Astrocyte of the spinal cord (primary cell): Measurements from ENCODE around the gene DPH1.
A peak's percentile ranks its signal among the peaks of the same experiment; 100 is the strongest.

ENCODE experiments used
- DNase-seq: peaks from one replicate; pipeline ENCODE4 v3.0.0; 2011; ENCODE audit warnings: low read depth, low spot score
- H3K4me3 ChIP-seq: 2 replicates; pipeline ENCODE4 v1.5.1; 2011; ENCODE audit warnings: low read depth, mild to moderate bottlenecking, low read length, moderate library complexity
- in situ Hi-C: cut with HindIII; loops from 2 replicates; pipeline ENCODE4 v1.10.0; 2017; ENCODE audit warnings: low sequenced_read_pairs
- TF ChIP-seq, protein P1 (sequence below): IDR thresholded peaks from 2 replicates; pipeline ENCODE4 v1.5.1; 2012; ENCODE audit warnings: low read depth, mild to moderate bottlenecking, low read length, inconsistent platforms

The DPH1 gene

GRCh38 chr17:2027528-2028233, 2.3 kb upstream of the DPH1 start:
- TF ChIP-seq, protein P1, sequence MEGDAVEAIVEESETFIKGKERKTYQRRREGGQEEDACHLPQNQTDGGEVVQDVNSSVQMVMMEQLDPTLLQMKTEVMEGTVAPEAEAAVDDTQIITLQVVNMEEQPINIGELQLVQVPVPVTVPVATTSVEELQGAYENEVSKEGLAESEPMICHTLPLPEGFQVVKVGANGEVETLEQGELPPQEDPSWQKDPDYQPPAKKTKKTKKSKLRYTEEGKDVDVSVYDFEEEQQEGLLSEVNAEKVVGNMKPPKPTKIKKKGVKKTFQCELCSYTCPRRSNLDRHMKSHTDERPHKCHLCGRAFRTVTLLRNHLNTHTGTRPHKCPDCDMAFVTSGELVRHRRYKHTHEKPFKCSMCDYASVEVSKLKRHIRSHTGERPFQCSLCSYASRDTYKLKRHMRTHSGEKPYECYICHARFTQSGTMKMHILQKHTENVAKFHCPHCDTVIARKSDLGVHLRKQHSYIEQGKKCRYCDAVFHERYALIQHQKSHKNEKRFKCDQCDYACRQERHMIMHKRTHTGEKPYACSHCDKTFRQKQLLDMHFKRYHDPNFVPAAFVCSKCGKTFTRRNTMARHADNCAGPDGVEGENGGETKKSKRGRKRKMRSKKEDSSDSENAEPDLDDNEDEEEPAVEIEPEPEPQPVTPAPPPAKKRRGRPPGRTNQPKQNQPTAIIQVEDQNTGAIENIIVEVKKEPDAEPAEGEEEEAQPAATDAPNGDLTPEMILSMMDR = no peak
- in situ Hi-C loops = loop anchor here (25.0 kb wide), 1 partner anchor 115 kb away; no protein-coding TSS in a partner anchor
- no peak for DNase-seq
- H3K4me3 ChIP-seq = no peak overlapping the region

DNA sequence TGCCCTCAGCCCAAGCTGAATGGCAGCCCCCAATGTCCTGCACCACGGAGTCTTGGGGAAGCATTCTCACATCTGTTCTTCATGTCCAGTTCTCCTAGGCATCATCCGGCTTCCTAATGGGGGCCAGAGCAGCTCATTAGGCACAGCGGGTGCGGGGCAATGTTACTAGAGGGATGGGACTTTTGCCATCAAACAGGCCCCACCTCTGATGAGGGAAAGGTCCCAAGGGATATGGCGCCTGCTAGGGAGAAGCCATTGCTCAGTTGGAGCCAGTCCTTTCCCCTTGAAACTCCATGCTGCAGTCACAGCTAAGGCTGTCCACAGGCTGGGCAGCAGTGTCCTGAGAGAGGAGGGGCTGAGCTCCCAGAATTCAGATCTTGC, 1.7 kb upstream of the DPH1 start:
- in situ Hi-C loops = loop anchor here (25.0 kb wide), 1 partner anchor 116 kb away; no protein-coding TSS in a partner anchor
- H3K4me3 ChIP-seq = no peak overlapping the region

DNA sequence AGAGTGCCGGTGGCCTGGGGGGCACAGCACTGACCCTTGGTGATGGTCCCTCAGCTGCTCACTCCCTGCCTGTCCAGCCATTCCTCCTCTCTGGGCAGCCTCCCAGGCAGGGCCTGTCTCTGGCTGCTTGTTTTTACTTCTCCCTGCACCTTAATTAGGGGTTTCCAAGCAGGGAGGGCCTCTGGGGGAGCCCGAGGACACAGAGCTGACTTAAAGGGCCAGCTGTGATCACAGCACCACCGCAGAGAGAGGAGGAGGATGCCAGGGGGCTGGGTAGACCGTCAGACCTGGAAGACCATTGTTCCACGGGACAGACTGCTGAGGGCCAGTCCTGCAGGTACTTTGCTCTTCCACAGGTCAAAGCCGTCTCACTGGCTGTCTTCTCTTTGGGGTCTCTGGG, 1.2 kb upstream of the DPH1 start:
- in situ Hi-C loops = loop anchor here (25.0 kb wide), 1 partner anchor 116 kb away; no protein-coding TSS in a partner anchor
- DNase-seq = no peak
- H3K4me3 ChIP-seq = no peak overlapping the region
- TF ChIP-seq, protein P1 = no peak

More for the DNA sequence above, 1.7 kb upstream of the DPH1 start:
- no peak for DNase-seq
- TF ChIP-seq, protein P1 = no peak

- TF ChIP-seq, protein P1 = peak; percentile 74
- in situ Hi-C loops = loop anchor here (25.0 kb wide), 1 partner anchor 118 kb away; no protein-coding TSS in a partner anchor
- DNase-seq = no peak
- H3K4me3 ChIP-seq = peak overlapping the region; percentile 99
Measured at GRCh38 chr17:2030779-2031163, 818 bp downstream of the DPH1 start.

GRCh38 chr17:2033153-2033552, 3.2 kb downstream of the DPH1 start:
- DNase-seq = no peak
- in situ Hi-C loops = loop anchor here (25.0 kb wide), 1 partner anchor 121 kb away; no protein-coding TSS in a partner anchor
- TF ChIP-seq, protein P1 = no peak

GRCh38 chr17:2034157-2034556, 4.2 kb downstream of the DPH1 start:
- in situ Hi-C loops = loop anchor here (25.0 kb wide), 1 partner anchor 122 kb away; no protein-coding TSS in a partner anchor
- no peak for DNase-seq
- TF ChIP-seq, protein P1 = no peak
- no peak overlapping the region for H3K4me3 ChIP-seq

More at GRCh38 chr17:2033153-2033552, 3.2 kb downstream of the DPH1 start:
- no peak overlapping the region for H3K4me3 ChIP-seq
